HG02973 (cell line): Measurements from ENCODE around the gene PIK3C2B.
"Not testable (repeated sequence)": the region's sequence is repeated elsewhere in the genome, so short reads cannot be mapped to it uniquely, and the experiment has no call there.

Source experiments
- ATAC-seq: cut with Tn5 transposase; IDR thresholded peaks from one replicate; pipeline ENCODE4 v1.9.1; 2021; ENCODE audit warnings: moderate library complexity; ENCODE audit not compliant: unreplicated experiment

The PIK3C2B gene

GRCh38 chr1:204506969-204507316 is 12.3 kb upstream of the PIK3C2B start:
- ATAC-seq, result peak; percentile 51

- ATAC-seq, result peak; percentile 63
These were observed 11.8 kb upstream of the PIK3C2B start for GRCh38 chr1:204506201-204506968.

GRCh38 chr1:204505674-204506200 is 11.1 kb upstream of the PIK3C2B start:
- ATAC-seq, result no peak

GRCh38 chr1:204503913-204504519 is 9.4 kb upstream of the PIK3C2B start:
- no peak for ATAC-seq

GRCh38 chr1:204503122-204503912 is 8.7 kb upstream of the PIK3C2B start:
- ATAC-seq, result no peak

GRCh38 chr1:204502241-204502640 is 7.6 kb upstream of the PIK3C2B start:
- no peak for ATAC-seq

- no peak for ATAC-seq
These were observed 5.2 kb upstream of the PIK3C2B start for GRCh38 chr1:204499511-204500468.

GRCh38 chr1:204498981-204499380 is 4.4 kb upstream of the PIK3C2B start:
- no peak for ATAC-seq

- no peak for ATAC-seq
These were observed 1.2 kb upstream of the PIK3C2B start for GRCh38 chr1:204495777-204496176.

GRCh38 chr1:204495078-204495753 is 611 bp upstream of the PIK3C2B start:
- ATAC-seq, result peak; percentile 26

- peak; percentile 18 for ATAC-seq
These were observed 673 bp downstream of the PIK3C2B start for GRCh38 chr1:204493984-204494280.

GRCh38 chr1:204493145-204493983 is 1.2 kb downstream of the PIK3C2B start:
- ATAC-seq, result no peak

- ATAC-seq, result no peak
These were observed 3.0 kb downstream of the PIK3C2B start for GRCh38 chr1:204491655-204492054.

GRCh38 chr1:204487256-204487615 is 7.4 kb downstream of the PIK3C2B start:
- ATAC-seq, result no peak

- ATAC-seq, result not testable (repeated sequence)
These were observed 7.9 kb downstream of the PIK3C2B start for GRCh38 chr1:204486513-204487255.

GRCh38 chr1:204483791-204484190 is 10.8 kb downstream of the PIK3C2B start:
- ATAC-seq, result no peak

- peak; percentile 54 for ATAC-seq
These were observed 14.1 kb downstream of the PIK3C2B start for GRCh38 chr1:204480515-204480914.

- no peak for ATAC-seq
These were observed 15.0 kb downstream of the PIK3C2B start for GRCh38 chr1:204479387-204480136.
